IMR-90 (cell line): ENCODE measurements around the gene ZMYM2. TPM values are rescaled to one million over a fixed set of nuclear protein-coding genes. Genes with fewer than 3 reads are reported as not detected.
A peak's percentile ranks its signal among the peaks of the same experiment; 100 is the strongest.

Experiments used
- ATAC-seq: fragments of 200-7000 bp; cut with Tn5 transposase; 2 replicates; pipeline ENCODE4 v1.9.1; 2020; ENCODE audit warnings: low read depth, mild to moderate bottlenecking, moderate library complexity
- BruUV-seq: library from RNA; stranded (reverse); fragments of 400-500 nt; replicated peaks from 2 replicates; lab custom pipeline; 2021; lab: Mats Ljungman, UMichigan
- CTCF ChIA-PET: fragments of 300-600 bp; formaldehyde crosslinking; extraction: SDS; loops from one replicate; lab custom pipeline; 2021; ENCODE audit warnings: antibody characterized with exemption; lab: Yijun Ruan, JAX
- POLR2A ChIA-PET: fragments of 300-600 bp; sonication (Branson Sonifier 250); formaldehyde crosslinking; loops from one replicate; lab custom pipeline; 2022; ENCODE audit warnings: antibody characterized with exemption; ENCODE audit not compliant: unreplicated experiment; lab: Charles Lee
- DNase-seq: peaks from one replicate; pipeline ENCODE4 v3.0.0; 2013
- H2AFZ ChIP-seq: replicated peaks from 2 replicates; pipeline ENCODE3; 2013; ENCODE audit warnings: low read length, mild to moderate bottlenecking; ENCODE audit not compliant: poor library complexity
- H2AK5ac ChIP-seq: 2 replicates; pipeline ENCODE4 v1.6.1; 2013; ENCODE audit warnings: low read depth, low read length, inconsistent platforms
- H2AK9ac ChIP-seq: replicated peaks from 2 replicates; pipeline ENCODE3; 2013; ENCODE audit warnings: mild to moderate bottlenecking, low read depth, low read length, moderate library complexity; ENCODE audit not compliant: poor library complexity
- H2BK120ac ChIP-seq: 2 replicates; pipeline ENCODE4 v1.6.1; 2013; ENCODE audit warnings: low read depth, low read length, inconsistent platforms
- H2BK15ac ChIP-seq: 3 replicates; pipeline ENCODE4 v1.6.1; 2013; ENCODE audit warnings: low read depth, low read length, inconsistent platforms
- H2BK20ac ChIP-seq: 2 replicates; pipeline ENCODE4 v1.6.1; 2013; ENCODE audit warnings: low read depth, mild to moderate bottlenecking, inconsistent platforms, low read length, moderate library complexity
- H2BK5ac ChIP-seq: 2 replicates; pipeline ENCODE4 v1.6.1; 2013; ENCODE audit warnings: mild to moderate bottlenecking, low read depth, low read length, inconsistent platforms; ENCODE audit not compliant: poor library complexity, severe bottlenecking
- H3K14ac ChIP-seq: replicated peaks from 2 replicates; pipeline ENCODE4 v1.6.1; 2013; ENCODE audit warnings: low read depth, low read length, inconsistent platforms
- H3K18ac ChIP-seq: 2 replicates; pipeline ENCODE4 v1.6.1; 2013; ENCODE audit warnings: low read depth, low read length, control low read depth
- H3K23ac ChIP-seq: 2 replicates; pipeline ENCODE4 v1.6.1; 2013; ENCODE audit warnings: low read depth, low read length, inconsistent platforms
- H3K27ac ChIP-seq: 2 replicates; pipeline ENCODE4 v1.5.1; 2013; ENCODE audit warnings: mild to moderate bottlenecking, control low read depth, low read length; ENCODE audit not compliant: insufficient read depth
- H3K27me3 ChIP-seq: 2 replicates; pipeline ENCODE4 v1.6.1; 2013; ENCODE audit warnings: low read length; ENCODE audit not compliant: control insufficient read depth, insufficient read depth
- H3K36me3 ChIP-seq: 2 replicates; pipeline ENCODE4 v1.6.1; 2013; ENCODE audit warnings: low read length, mixed read lengths; ENCODE audit not compliant: control insufficient read depth, insufficient read depth
- H3K4ac ChIP-seq: 2 replicates; pipeline ENCODE4 v1.6.1; 2013; ENCODE audit warnings: low read depth, low read length, inconsistent platforms
- H3K4me1 ChIP-seq: 2 replicates; pipeline ENCODE4 v1.6.1; 2013; ENCODE audit warnings: low read length, mixed read lengths; ENCODE audit not compliant: control insufficient read depth, insufficient read depth
- H3K4me2 ChIP-seq: 2 replicates; pipeline ENCODE4 v1.6.1; 2013; ENCODE audit warnings: low read depth, mild to moderate bottlenecking, control low read depth, low read length, moderate library complexity
- H3K4me3 ChIP-seq: 2 replicates; pipeline ENCODE4 v1.5.1; 2013; ENCODE audit warnings: low read depth, mild to moderate bottlenecking, control low read depth, low read length, moderate library complexity; ENCODE audit not compliant: insufficient read depth
- H3K56ac ChIP-seq: 2 replicates; pipeline ENCODE4 v1.6.1; 2013; ENCODE audit warnings: low read length, inconsistent platforms; ENCODE audit not compliant: insufficient read depth; ENCODE audit errors: extremely low read depth
- H3K79me1 ChIP-seq, 2 experiments: 2 replicates each; pipeline ENCODE4 v1.6.1; 2013; ENCODE audit warnings: low read length in 2 of 2, inconsistent platforms in 1 of 2, low read depth in 1 of 2
- H3K9ac ChIP-seq: 2 replicates; pipeline ENCODE4 v1.6.1; 2013; ENCODE audit warnings: low read depth, low read length, control low read depth
- H3K9me1 ChIP-seq: 2 replicates; pipeline ENCODE4 v1.6.1; 2013; ENCODE audit warnings: low read length, inconsistent platforms; ENCODE audit not compliant: insufficient read depth
- H3K9me3 ChIP-seq: 2 replicates; pipeline ENCODE4 v1.6.1; 2013; ENCODE audit warnings: low read length; ENCODE audit not compliant: control insufficient read depth, insufficient read depth
- H4K20me1 ChIP-seq: 2 replicates; pipeline ENCODE4 v1.6.1; 2013; ENCODE audit warnings: low read length, inconsistent platforms; ENCODE audit not compliant: insufficient read depth
- H4K5ac ChIP-seq: 2 replicates; pipeline ENCODE4 v1.6.1; 2013; ENCODE audit warnings: mild to moderate bottlenecking, low read depth, low read length, control low read depth
- H4K8ac ChIP-seq, 2 experiments: 2 replicates each; pipeline ENCODE4 v1.6.1; 2013; ENCODE audit warnings: low read depth in 2 of 2, low read length in 2 of 2, control low read depth in 1 of 2, inconsistent platforms in 1 of 2
- H4K91ac ChIP-seq: 2 replicates; pipeline ENCODE4 v1.6.1; 2013; ENCODE audit warnings: low read depth, low read length, inconsistent platforms; ENCODE audit not compliant: insufficient read depth
- CEBPB ChIP-seq: IDR thresholded peaks from 2 replicates; pipeline ENCODE4 v1.6.1; 2012; ENCODE audit warnings: low read depth, low read length, improper control_type of control experiment
- MAFK ChIP-seq: IDR thresholded peaks from 2 replicates; pipeline ENCODE4 v1.6.1; 2012; ENCODE audit warnings: low read depth, low read length, improper control_type of control experiment
- MXI1 ChIP-seq: IDR thresholded peaks from 2 replicates; pipeline ENCODE4 v1.6.1; 2012; ENCODE audit warnings: low read depth, mild to moderate bottlenecking, low read length, moderate library complexity, borderline replicate concordance
- WGBS, 2 experiments: methylation state at CpG; one replicate each; pipeline versions ENCODE4 v1.1.5 to v1.1.7; 2013; ENCODE audit warnings: missing lambda C conversion rate in 2 of 2; ENCODE audit not compliant: insufficient read length in 1 of 2; ENCODE audit errors: extremely low coverage in 2 of 2; 5-methylcytosine and 5-hydroxymethylcytosine counted together
- dilution Hi-C: fragments of 300-500 bp; cut with HindIII; formaldehyde crosslinking; loops from one replicate; pipeline ENCODE4 v1.14.3; 2018; ENCODE audit warnings: low sequenced_read_pairs; ENCODE audit not compliant: unreplicated experiment
- in situ Hi-C: fragments of 300-500 bp; cut with MboI; formaldehyde crosslinking; loops from 3 replicates; pipeline ENCODE4 v1.14.3; 2019; ENCODE audit warnings: low sequenced_read_pairs, inconsistent platforms, mixed read lengths
- intact Hi-C: fragments of 100-400 bp; cut with micrococcal nuclease; formaldehyde crosslinking; loops from 2 replicates; pipeline ENCODE4 v1.10.0; 2022
- polyA plus RNA-seq, 3 experiments: library from polyadenylated mRNA; depleted of rRNA; stranded (reverse); fragments of >200 nt; gene quantifications; 2 replicates each; pipeline ENCODE4 v1.2.3, GENCODE V29; 2012; ENCODE audit warnings: low replicate concordance in 1 of 3
- total RNA-seq: library from RNA; depleted of rRNA; stranded (reverse); fragments of >200 nt; gene quantifications from 2 replicates; pipeline ENCODE4 v1.2.3, GENCODE V29; 2012
- TF ChIP-seq, protein P1 (sequence below): fragments of 150-350 bp; IDR thresholded peaks from 2 replicates; pipeline ENCODE4 v1.6.1; 2016; ENCODE audit warnings: low read depth, mild to moderate bottlenecking, low read length, moderate library complexity, borderline replicate concordance
- TF ChIP-seq, protein P2 (sequence below): conservative IDR thresholded peaks from 2 replicates; pipeline ENCODE4 v1.5.1; 2012; ENCODE audit warnings: mild to moderate bottlenecking, low read depth, low read length, improper control_type of control experiment

Gene ZMYM2
- total and polyA plus RNA-seq, 2 of the 4 experiments (the other 2 are of a cell fraction), result 15.7 to 51.1 TPM

DNA sequence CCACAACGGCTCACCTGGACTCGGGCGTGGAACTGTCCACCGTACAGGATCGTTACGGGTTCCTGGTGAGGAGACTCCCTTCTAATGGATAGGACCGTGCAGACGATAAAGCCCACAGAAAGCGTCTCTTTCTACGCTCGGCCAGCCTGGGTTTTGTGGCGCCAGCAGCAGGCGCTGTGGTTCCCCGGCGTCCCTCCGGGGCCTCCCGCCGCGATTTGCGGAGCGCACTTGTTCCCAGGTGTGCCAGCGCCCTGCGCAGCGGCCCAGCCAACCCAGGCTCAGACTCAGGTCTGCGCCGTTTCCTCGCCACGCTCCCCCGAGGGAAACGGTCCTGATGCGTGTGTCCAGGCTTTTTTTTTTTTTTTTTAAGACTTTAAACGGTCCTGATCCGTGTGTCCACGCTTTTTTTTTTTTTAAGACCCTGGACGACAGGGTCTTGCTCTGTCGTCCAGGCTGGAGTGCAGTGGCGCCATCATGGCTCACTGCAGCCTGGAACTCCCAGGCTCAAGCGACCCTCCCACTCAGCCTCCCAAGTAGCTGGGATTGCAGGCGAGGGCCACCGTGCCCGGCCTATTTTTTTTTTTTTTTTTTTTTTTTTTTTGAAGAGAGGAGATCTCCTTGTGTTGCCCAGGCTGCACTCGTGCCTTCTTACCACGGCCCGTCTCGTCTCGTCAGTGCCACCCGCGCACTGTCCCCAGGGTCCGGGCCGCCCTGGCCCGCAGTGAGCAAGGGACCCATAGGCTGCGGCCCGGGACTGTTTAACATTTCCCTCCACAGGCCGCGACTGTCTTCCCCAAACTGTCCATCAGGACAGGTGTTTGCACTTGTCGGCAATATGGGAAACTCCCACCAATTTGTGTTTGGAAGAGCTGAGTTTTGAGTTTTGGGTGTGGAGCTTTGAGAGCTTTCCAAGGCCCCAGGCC is 178.5 kb downstream of the ZMYM2 start:
- H3K4me2 ChIP-seq, result peak overlapping the region; percentile 73
- CTCF ChIA-PET, result no interaction called here
- H2AFZ ChIP-seq, result peak overlapping the region; percentile 85

More for the DNA sequence above, 178.5 kb downstream of the ZMYM2 start:
- Histone ChIP-seq H2BK120ac (no peak overlapping the region), H3K14ac (no peak overlapping the region), H2BK5ac (no peak overlapping the region), H3K9me3 (no peaks in the 10 kb centered on the region), H3K4ac (no peak overlapping the region), H3K36me3 (no peaks in the 10 kb centered on the region), H4K20me1 (no peaks in the 10 kb centered on the region), H3K18ac (no peak overlapping the region), H2BK15ac (no peak overlapping the region), H3K23ac (no peak overlapping the region), H4K5ac (no peak overlapping the region), H4K91ac (no peak overlapping the region), H3K27ac (no peak overlapping the region), H3K9me1 (no peaks in the 10 kb centered on the region), H3K9ac (no peak overlapping the region), H2AK9ac (no peak overlapping the region), H3K27me3 (peaks cover 13% of the 10 kb centered on the region), H2AK5ac (no peak overlapping the region), H3K4me3 (no peak overlapping the region), H4K8ac (no peak overlapping the region), H3K56ac (no peak overlapping the region), H3K79me1 (no peaks in the 10 kb centered on the region), H3K4me1 (peaks cover 2% of the 10 kb centered on the region; the same call in 1 of the 2 replicates), H2BK20ac (no peak overlapping the region)
- BruUV-seq, result no TSS peak
- TF ChIP-seq MAFK, result no peak
- TF ChIP-seq, protein P1, sequence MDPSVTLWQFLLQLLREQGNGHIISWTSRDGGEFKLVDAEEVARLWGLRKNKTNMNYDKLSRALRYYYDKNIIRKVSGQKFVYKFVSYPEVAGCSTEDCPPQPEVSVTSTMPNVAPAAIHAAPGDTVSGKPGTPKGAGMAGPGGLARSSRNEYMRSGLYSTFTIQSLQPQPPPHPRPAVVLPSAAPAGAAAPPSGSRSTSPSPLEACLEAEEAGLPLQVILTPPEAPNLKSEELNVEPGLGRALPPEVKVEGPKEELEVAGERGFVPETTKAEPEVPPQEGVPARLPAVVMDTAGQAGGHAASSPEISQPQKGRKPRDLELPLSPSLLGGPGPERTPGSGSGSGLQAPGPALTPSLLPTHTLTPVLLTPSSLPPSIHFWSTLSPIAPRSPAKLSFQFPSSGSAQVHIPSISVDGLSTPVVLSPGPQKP, result no peak
- TF ChIP-seq, protein P2, sequence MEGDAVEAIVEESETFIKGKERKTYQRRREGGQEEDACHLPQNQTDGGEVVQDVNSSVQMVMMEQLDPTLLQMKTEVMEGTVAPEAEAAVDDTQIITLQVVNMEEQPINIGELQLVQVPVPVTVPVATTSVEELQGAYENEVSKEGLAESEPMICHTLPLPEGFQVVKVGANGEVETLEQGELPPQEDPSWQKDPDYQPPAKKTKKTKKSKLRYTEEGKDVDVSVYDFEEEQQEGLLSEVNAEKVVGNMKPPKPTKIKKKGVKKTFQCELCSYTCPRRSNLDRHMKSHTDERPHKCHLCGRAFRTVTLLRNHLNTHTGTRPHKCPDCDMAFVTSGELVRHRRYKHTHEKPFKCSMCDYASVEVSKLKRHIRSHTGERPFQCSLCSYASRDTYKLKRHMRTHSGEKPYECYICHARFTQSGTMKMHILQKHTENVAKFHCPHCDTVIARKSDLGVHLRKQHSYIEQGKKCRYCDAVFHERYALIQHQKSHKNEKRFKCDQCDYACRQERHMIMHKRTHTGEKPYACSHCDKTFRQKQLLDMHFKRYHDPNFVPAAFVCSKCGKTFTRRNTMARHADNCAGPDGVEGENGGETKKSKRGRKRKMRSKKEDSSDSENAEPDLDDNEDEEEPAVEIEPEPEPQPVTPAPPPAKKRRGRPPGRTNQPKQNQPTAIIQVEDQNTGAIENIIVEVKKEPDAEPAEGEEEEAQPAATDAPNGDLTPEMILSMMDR, result peak; percentile 23; the same call in 1 of the 2 replicates
- no peak for TF ChIP-seq CEBPB
- TF ChIP-seq MXI1, result no peak
- 14% methylated on average over 34 of the region's 56 CpGs; no CpG with 5 or more reads in 1 of the 2 experiments for WGBS, 2 experiments
- peak; percentile 68 for ATAC-seq
- intact Hi-C loops (no loop called here), in situ Hi-C loops (no loop called here), dilution Hi-C loops (no loop called here)
- no peak for DNase-seq
- POLR2A ChIA-PET, result no interaction called here
